ENCODE results near the gene SPPL3. TPM values are rescaled to one million over a fixed set of nuclear protein-coding genes. Genes with fewer than 3 reads are reported as not detected.

SPPL3 gene
- total RNA-seq, 1 donor from 2014 or later = 25.8 TPM

- no peaks in the 10 kb centered on the region for H4K20me1 ChIP-seq (ENCODE audit: low read depth)
- no peaks in the 10 kb centered on the region for H3K79me2 ChIP-seq (ENCODE audit: low read depth)
- Mint-ChIP-seq H3K9me3 (no peaks in the 10 kb centered on the region), H3K27ac (no peak overlapping the region), H3K36me3 (no peaks in the 10 kb centered on the region), H3K4me1 (peaks cover 6% of the 10 kb centered on the region), H3K4me3 (no peak overlapping the region), H3K27me3 (ENCODE audit: insufficient read depth, low read depth) (peaks cover 19% of the 10 kb centered on the region)
- H3K4me2 ChIP-seq = no peak overlapping the region
- no peak overlapping the region for H3K4me3 ChIP-seq
- H3K9me3 ChIP-seq (ENCODE audit: low read depth) = no peaks in the 10 kb centered on the region
- no peaks in the 10 kb centered on the region for H3K36me3 ChIP-seq
- no peak overlapping the region for H3K27ac ChIP-seq
- no peak for TF ChIP-seq EZH2 (IDR thresholded peaks at IDR 0.05)
- TF ChIP-seq, protein P1, sequence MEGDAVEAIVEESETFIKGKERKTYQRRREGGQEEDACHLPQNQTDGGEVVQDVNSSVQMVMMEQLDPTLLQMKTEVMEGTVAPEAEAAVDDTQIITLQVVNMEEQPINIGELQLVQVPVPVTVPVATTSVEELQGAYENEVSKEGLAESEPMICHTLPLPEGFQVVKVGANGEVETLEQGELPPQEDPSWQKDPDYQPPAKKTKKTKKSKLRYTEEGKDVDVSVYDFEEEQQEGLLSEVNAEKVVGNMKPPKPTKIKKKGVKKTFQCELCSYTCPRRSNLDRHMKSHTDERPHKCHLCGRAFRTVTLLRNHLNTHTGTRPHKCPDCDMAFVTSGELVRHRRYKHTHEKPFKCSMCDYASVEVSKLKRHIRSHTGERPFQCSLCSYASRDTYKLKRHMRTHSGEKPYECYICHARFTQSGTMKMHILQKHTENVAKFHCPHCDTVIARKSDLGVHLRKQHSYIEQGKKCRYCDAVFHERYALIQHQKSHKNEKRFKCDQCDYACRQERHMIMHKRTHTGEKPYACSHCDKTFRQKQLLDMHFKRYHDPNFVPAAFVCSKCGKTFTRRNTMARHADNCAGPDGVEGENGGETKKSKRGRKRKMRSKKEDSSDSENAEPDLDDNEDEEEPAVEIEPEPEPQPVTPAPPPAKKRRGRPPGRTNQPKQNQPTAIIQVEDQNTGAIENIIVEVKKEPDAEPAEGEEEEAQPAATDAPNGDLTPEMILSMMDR (IDR thresholded peaks at IDR 0.05) = peak; percentile 87
- no peak overlapping the region for H3K9ac ChIP-seq
- no peak overlapping the region for H2AFZ ChIP-seq (replicated peaks)
- H3K27me3 ChIP-seq = no peaks in the 10 kb centered on the region
- H3F3A ChIP-seq (ENCODE audit: low read depth) = no peaks in the 10 kb centered on the region
- peak; percentile 64 for DNase-seq (ENCODE audit: low spot score)
- H3K4me1 ChIP-seq = no peaks in the 10 kb centered on the region
Measured at GRCh38 chr12:120944645-120945217, 40.6 kb upstream of the SPPL3 start.

DNA sequence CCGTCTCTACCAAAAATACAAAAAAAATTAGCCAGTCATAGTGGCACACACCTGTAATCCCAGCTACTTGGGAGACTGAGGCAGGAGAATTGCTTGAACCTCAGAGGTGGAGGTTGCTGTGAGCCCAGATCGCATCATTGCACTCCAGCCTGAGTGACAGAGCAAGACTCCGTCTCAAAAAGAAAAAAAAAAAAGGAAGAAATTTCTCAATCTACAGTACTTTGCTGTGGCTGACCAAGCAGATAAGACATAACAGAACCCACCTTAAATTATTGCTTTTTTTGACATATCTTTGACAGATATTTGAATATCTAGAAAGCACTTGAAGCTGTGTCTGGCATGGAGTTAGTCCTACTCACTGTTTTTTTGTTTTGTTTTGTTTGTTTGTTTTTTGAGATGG lies 39.3 kb upstream of the SPPL3 start:
- H3K9me3 Mint-ChIP-seq = no peaks in the 10 kb centered on the region
- TF ChIP-seq EZH2phosphoT487 (IDR thresholded peaks at IDR 0.05) = no peak
- TF ChIP-seq, protein P1 (IDR thresholded peaks at IDR 0.05) = no peak
- no peak for TF ChIP-seq EZH2 (IDR thresholded peaks at IDR 0.05)

GRCh38 chr12:120941846-120942405 lies 37.8 kb upstream of the SPPL3 start:
- peaks cover 18% of the 10 kb centered on the region for H3K27me3 Mint-ChIP-seq (ENCODE audit: insufficient read depth, low read depth)
- DNase-seq (ENCODE audit: low spot score) = no peak
- H3K36me3 ChIP-seq = no peaks in the 10 kb centered on the region

More for the DNA sequence above, 39.3 kb upstream of the SPPL3 start:
- H3K4me1 Mint-ChIP-seq = peaks cover 2% of the 10 kb centered on the region
- no peaks in the 10 kb centered on the region for H3K36me3 Mint-ChIP-seq
- Histone ChIP-seq H3F3A (ENCODE audit: low read depth) (no peaks in the 10 kb centered on the region), H3K4me2 (no peak overlapping the region), H3K9me3 (ENCODE audit: low read depth) (no peaks in the 10 kb centered on the region), H4K20me1 (ENCODE audit: low read depth) (no peaks in the 10 kb centered on the region), H3K36me3 (no peaks in the 10 kb centered on the region), H2AFZ (replicated peaks) (no peak overlapping the region), H3K9ac (no peak overlapping the region), H3K4me1 (no peaks in the 10 kb centered on the region), H3K79me2 (ENCODE audit: low read depth) (no peaks in the 10 kb centered on the region), H3K4me3 (no peak overlapping the region), H3K27me3 (no peaks in the 10 kb centered on the region), H3K27ac (no peak overlapping the region)
- no peak overlapping the region for H3K4me3 Mint-ChIP-seq
- H3K27me3 Mint-ChIP-seq (ENCODE audit: insufficient read depth, low read depth) = peaks cover 19% of the 10 kb centered on the region
- H3K27ac Mint-ChIP-seq = no peak overlapping the region
- DNase-seq (ENCODE audit: low spot score) = no peak

More at GRCh38 chr12:120941846-120942405, 37.8 kb upstream of the SPPL3 start:
- H3K79me2 ChIP-seq (ENCODE audit: low read depth) = no peaks in the 10 kb centered on the region
- no peak overlapping the region for H3K4me3 Mint-ChIP-seq
- H4K20me1 ChIP-seq (ENCODE audit: low read depth) = no peaks in the 10 kb centered on the region
- H3K4me1 Mint-ChIP-seq = peaks cover 2% of the 10 kb centered on the region
- H3K9me3 ChIP-seq (ENCODE audit: low read depth) = no peaks in the 10 kb centered on the region
- no peak for TF ChIP-seq EZH2phosphoT487 (IDR thresholded peaks at IDR 0.05)
- TF ChIP-seq, protein P1 (IDR thresholded peaks at IDR 0.05) = no peak
- no peak for TF ChIP-seq EZH2 (IDR thresholded peaks at IDR 0.05)
- no peak overlapping the region for H3K27ac ChIP-seq
- no peaks in the 10 kb centered on the region for H3K27me3 ChIP-seq
- no peak overlapping the region for H3K9ac ChIP-seq
- no peak overlapping the region for H3K4me3 ChIP-seq
- peak overlapping the region; percentile 79 for H3K27ac Mint-ChIP-seq
- H3K4me1 ChIP-seq = no peaks in the 10 kb centered on the region
- H3K4me2 ChIP-seq = no peak overlapping the region
- no peaks in the 10 kb centered on the region for H3F3A ChIP-seq (ENCODE audit: low read depth)
- H3K9me3 Mint-ChIP-seq = no peaks in the 10 kb centered on the region
- no peaks in the 10 kb centered on the region for H3K36me3 Mint-ChIP-seq
- no peak overlapping the region for H2AFZ ChIP-seq (replicated peaks)
